Upper lobe of left lung (tissue), 6 donors: Measurements from ENCODE around the gene AHSP. TPM values are rescaled to one million over a fixed set of nuclear protein-coding genes. Genes with fewer than 3 reads are reported as not detected.

Source experiments
- ATAC-seq, 2 donors: fragments of 200-7000 bp; cut with Tn5 transposase; one replicate each; pipeline ENCODE4 v1.9.1; 2022; ENCODE audit warnings: mild to moderate bottlenecking in 2 of 2, moderate library complexity in 2 of 2; ENCODE audit not compliant: low FRiP score in 2 of 2
- DNase-seq, 2 donors: peaks; one replicate each; pipeline ENCODE4 v3.0.0-alpha.2; 2019 to 2020
- H3K27ac ChIP-seq, 4 donors: fragments of 200-600 bp; sonication (generic); one replicate each; pipeline ENCODE4 v1.5.1; 2016 to 2019
- H3K27me3 ChIP-seq, 4 donors: fragments of 200-600 bp; sonication (generic); one replicate each; pipeline ENCODE4 v1.5.1; 2017 to 2019
- H3K36me3 ChIP-seq, 4 donors: fragments of 200-600 bp; sonication (generic); one replicate each; pipeline ENCODE4 v1.5.1; 2016 to 2019
- H3K4me1 ChIP-seq, 4 donors: fragments of 200-600 bp; sonication (generic); one replicate each; pipeline ENCODE4 v1.5.1; 2018 to 2019
- H3K4me3 ChIP-seq, 4 donors: fragments of 200-600 bp; sonication (generic); one replicate each; pipeline ENCODE4 v1.5.1; 2017 to 2019; ENCODE audit warnings: mild to moderate bottlenecking in 2 of 4, moderate library complexity in 1 of 4
- H3K9me3 ChIP-seq, 4 donors: fragments of 200-600 bp; sonication (generic); one replicate each; pipeline ENCODE4 v1.5.1; 2018 to 2019
- CTCF ChIP-seq, 6 experiments: fragments of 450-650 bp in 4 of 6; fragments of 200-600 bp in 2 of 6; sonication (generic) in 2 of 6; IDR thresholded peaks; one replicate each; pipeline ENCODE4 v1.5.1; 2016 to 2019; ENCODE audit warnings: antibody characterized with exemption in 6 of 6
- EP300 ChIP-seq, 4 donors: sonication (generic); formaldehyde crosslinking; IDR thresholded peaks; one replicate each; pipeline ENCODE4 v1.5.1; 2017; ENCODE audit warnings: antibody characterized with exemption in 4 of 4, control low read depth in 2 of 4
- POLR2A ChIP-seq, 4 donors: fragments of 450-650 bp; IDR thresholded peaks; one replicate each; pipeline ENCODE4 v1.5.1; 2016 to 2017; ENCODE audit warnings: antibody characterized with exemption in 4 of 4, mild to moderate bottlenecking in 2 of 4
- POLR2AphosphoS5 ChIP-seq, 2 donors: sonication (generic); formaldehyde crosslinking; IDR thresholded peaks; one replicate each; pipeline ENCODE4 v1.5.1; 2017; ENCODE audit warnings: antibody characterized with exemption in 2 of 2
- WGBS, 2 donors: methylation state at CpG; one replicate each; pipeline ENCODE4 v1.1.5; 2017 to 2018; 5-methylcytosine and 5-hydroxymethylcytosine counted together
- total RNA-seq, 6 donors: library from RNA; depleted of rRNA in 4 of 6; stranded (reverse); fragments of >200 nt in 4 of 6; gene quantifications; one replicate each; pipeline versions ENCODE4 v1.1.0 to v1.2.1, GENCODE V29; 2016 to 2021
- donor health status: DM: no; HTN: no; CAD: no; lungs with moderate emphysema.
- donor health status: DM: no; HTN: yes; CAD: no; lungs with severe emphysema.

AHSP gene
- total RNA-seq, 6 donors from 2014 or later, result not detected

DNA sequence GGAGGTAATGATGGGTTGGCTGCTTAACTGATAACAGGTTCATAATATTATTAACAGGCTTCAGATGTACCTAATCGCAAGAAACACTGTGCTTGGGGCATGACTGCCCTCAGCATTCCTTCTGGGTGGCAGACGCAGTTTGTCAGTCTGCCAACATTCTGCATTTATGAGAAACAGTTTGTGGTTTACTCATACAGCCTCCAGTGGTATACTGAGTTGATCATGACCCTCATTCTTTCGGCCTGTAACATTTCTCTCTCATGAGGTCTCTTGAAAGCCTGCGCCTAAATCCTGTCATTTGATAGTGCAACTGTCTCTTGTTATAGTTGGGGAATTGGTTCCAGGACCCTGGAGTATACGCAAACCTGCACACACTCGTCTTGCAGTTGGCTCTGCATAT lies 14.6 kb upstream of the AHSP start:
- peak overlapping the region in 1 of 4 donors; percentile 67 for H3K27ac ChIP-seq
- DNase-seq, result no peak
- H3K27me3 ChIP-seq, result no peaks in the 10 kb centered on the region
- 54 to 61% methylated on average over 6 of the region's 6 CpGs for WGBS, 2 donors
- TF ChIP-seq POLR2A (IDR thresholded peaks at IDR 0.05) (no peak), POLR2AphosphoS5 (IDR thresholded peaks at IDR 0.05) (no peak), CTCF (IDR thresholded peaks at IDR 0.05) (no peak), EP300 (IDR thresholded peaks at IDR 0.05) (no peak)
- no peaks in the 10 kb centered on the region for H3K36me3 ChIP-seq
- ATAC-seq, result no peak
- peaks cover 8 to 19% (median 14%) of the 10 kb centered on the region in 4 donors for H3K4me1 ChIP-seq
- no peaks in the 10 kb centered on the region for H3K9me3 ChIP-seq
- H3K4me3 ChIP-seq, result no peak overlapping the region

GRCh38 chr16:31513884-31514283 lies 13.8 kb upstream of the AHSP start:
- no peak overlapping the region for H3K27ac ChIP-seq
- H3K4me3 ChIP-seq, result no peak overlapping the region
- no peaks in the 10 kb centered on the region for H3K27me3 ChIP-seq
- ATAC-seq (no peak), DNase-seq (no peak)
- H3K36me3 ChIP-seq, result no peaks in the 10 kb centered on the region
- TF ChIP-seq CTCF (IDR thresholded peaks at IDR 0.05), result no peak
- no peak for TF ChIP-seq POLR2AphosphoS5 (IDR thresholded peaks at IDR 0.05)
- no peak for TF ChIP-seq EP300 (IDR thresholded peaks at IDR 0.05)
- TF ChIP-seq POLR2A (IDR thresholded peaks at IDR 0.05), result no peak
- peaks cover 8 to 15% (median 11%) of the 10 kb centered on the region in 4 donors for H3K4me1 ChIP-seq
- H3K9me3 ChIP-seq, result no peaks in the 10 kb centered on the region

DNA sequence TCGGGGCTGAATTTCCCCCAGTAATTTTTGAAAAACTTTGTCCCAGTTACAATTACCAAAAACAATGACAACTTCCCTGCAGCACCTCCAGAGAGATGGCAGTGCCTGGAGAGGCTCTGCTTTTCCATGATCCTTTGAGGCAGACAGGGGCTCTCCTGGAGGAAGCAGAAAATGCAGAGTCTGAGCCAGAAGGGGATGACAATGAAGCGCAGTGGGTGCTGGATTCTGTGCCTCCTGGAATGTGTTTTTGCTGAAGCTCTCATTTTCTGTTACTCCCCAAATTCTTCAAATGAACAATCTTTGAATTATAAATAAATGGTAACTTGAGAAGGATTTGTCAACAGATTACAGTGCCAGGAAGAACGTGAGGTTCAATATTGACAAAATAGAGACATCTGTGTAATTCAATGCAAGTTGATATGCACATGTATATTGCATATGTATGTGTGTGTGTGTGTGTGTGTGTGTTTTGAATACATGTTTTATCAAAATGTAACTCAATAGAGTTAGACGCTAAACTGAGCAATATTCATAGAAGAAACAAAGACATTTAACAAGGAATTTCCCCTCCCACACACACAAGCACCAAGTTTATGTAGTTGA lies 9.8 kb upstream of the AHSP start:
- Histone ChIP-seq H3K27ac (no peak overlapping the region), H3K4me1 (no peaks in the 10 kb centered on the region), H3K27me3 (no peaks in the 10 kb centered on the region), H3K9me3 (no peaks in the 10 kb centered on the region), H3K4me3 (no peak overlapping the region), H3K36me3 (no peaks in the 10 kb centered on the region)
- DNase-seq (no peak), ATAC-seq (no peak)
- TF ChIP-seq POLR2AphosphoS5 (IDR thresholded peaks at IDR 0.05) (no peak), POLR2A (IDR thresholded peaks at IDR 0.05) (no peak), CTCF (IDR thresholded peaks at IDR 0.05) (no peak), EP300 (IDR thresholded peaks at IDR 0.05) (no peak)
- WGBS, 2 donors, result 75 to 82% methylated on average over 4 of the region's 4 CpGs

GRCh38 chr16:31519759-31520431 lies 7.8 kb upstream of the AHSP start:
- no peak overlapping the region for H3K27ac ChIP-seq
- H3K4me1 ChIP-seq, result no peaks in the 10 kb centered on the region
- no peak overlapping the region for H3K4me3 ChIP-seq
- H3K9me3 ChIP-seq, result no peaks in the 10 kb centered on the region
- WGBS, 2 donors, result 90 to 95% methylated on average over 2 of the region's 2 CpGs
- ATAC-seq (no peak), DNase-seq (no peak)
- TF ChIP-seq CTCF (IDR thresholded peaks at IDR 0.05) (no peak), POLR2A (IDR thresholded peaks at IDR 0.05) (no peak), EP300 (IDR thresholded peaks at IDR 0.05) (no peak), POLR2AphosphoS5 (IDR thresholded peaks at IDR 0.05) (no peak)
- H3K27me3 ChIP-seq, result no peaks in the 10 kb centered on the region
- no peaks in the 10 kb centered on the region for H3K36me3 ChIP-seq

- no peak for DNase-seq
- Histone ChIP-seq H3K4me1 (no peaks in the 10 kb centered on the region), H3K36me3 (no peaks in the 10 kb centered on the region), H3K4me3 (no peak overlapping the region), H3K9me3 (no peaks in the 10 kb centered on the region), H3K27ac (no peak overlapping the region), H3K27me3 (no peaks in the 10 kb centered on the region)
- TF ChIP-seq CTCF (IDR thresholded peaks at IDR 0.05) (no peak), POLR2AphosphoS5 (IDR thresholded peaks at IDR 0.05) (no peak), EP300 (IDR thresholded peaks at IDR 0.05) (no peak)
- 74 to 82% methylated on average over 3 of the region's 3 CpGs for WGBS, 2 donors
- ATAC-seq, result no peak
Measured at GRCh38 chr16:31521368-31521767, 6.3 kb upstream of the AHSP start.
